ENCODE measurements around the gene SLC16A1.

- TF ChIP-seq GATA3 (IDR thresholded peaks at IDR 0.05; ENCODE audit: low read depth, low read length) (no peak), GATA2 (IDR thresholded peaks at IDR 0.05; ENCODE audit: low read depth, low read length) (no peak)
Observed at GRCh38 chr1:112992780-112993179, 36.8 kb upstream of the SLC16A1 start.

Data from SH-SY5Y (cell line).